Natural killer cell (primary cell): ENCODE data around the gene SH2D7. TPM values are rescaled to one million over a fixed set of nuclear protein-coding genes. Genes with fewer than 3 reads are reported as not detected.
"Not testable (repeated sequence)": the region's sequence is repeated elsewhere in the genome, so short reads cannot be mapped to it uniquely, and the experiment has no call there.

Experiments used
- ATAC-seq, 3 donors: fragments of 150-1000 bp in 2 of 3; fragments of 200-7000 bp in 1 of 3; cut with Tn5 transposase; 1 replicate in 1 of 3; 2 replicates in 2 of 3; pipeline ENCODE4 v1.10.0; 2021; ENCODE audit warnings: mild to moderate bottlenecking in 2 of 3, moderate library complexity in 2 of 3
- DNase-seq, 2 donors: peaks; one replicate each; pipeline versions ENCODE4 v3.0.0 to v3.0.0-alpha.2; 2013 to 2021; ENCODE audit warnings: mixed read lengths in 1 of 2
- H3K27ac ChIP-seq: one replicate; pipeline ENCODE4 v1.5.1; 2013; ENCODE audit warnings: mild to moderate bottlenecking, low read length
- H3K27me3 ChIP-seq: one replicate; pipeline ENCODE4 v1.6.1; 2013; ENCODE audit warnings: low read length; ENCODE audit not compliant: control insufficient read depth, insufficient read depth
- H3K36me3 ChIP-seq: one replicate; pipeline ENCODE4 v1.6.1; 2013; ENCODE audit warnings: low read length; ENCODE audit not compliant: control insufficient read depth, insufficient read depth
- H3K4me1 ChIP-seq: one replicate; pipeline ENCODE4 v1.6.1; 2013; ENCODE audit warnings: low read length; ENCODE audit not compliant: control insufficient read depth, insufficient read depth
- H3K4me3 ChIP-seq: one replicate; pipeline ENCODE4 v1.5.1; 2013; ENCODE audit warnings: low read length
- H3K9me3 ChIP-seq: one replicate; pipeline ENCODE4 v1.6.1; 2013; ENCODE audit warnings: low read length; ENCODE audit not compliant: control insufficient read depth, insufficient read depth
- H3K27ac Mint-ChIP-seq, 2 donors: one replicate each; pipeline ENCODE4 v1.8.0; 2022; ENCODE audit warnings: mild to moderate bottlenecking in 2 of 2, mixed read lengths in 2 of 2, moderate library complexity in 1 of 2
- H3K27me3 Mint-ChIP-seq, 2 donors: one replicate each; pipeline ENCODE4 v1.8.0; 2022; ENCODE audit warnings: low read depth in 2 of 2, mixed read lengths in 2 of 2
- H3K36me3 Mint-ChIP-seq: one replicate; pipeline ENCODE4 v1.8.0; 2022; ENCODE audit warnings: mixed read lengths
- H3K4me1 Mint-ChIP-seq, 2 donors: one replicate each; pipeline ENCODE4 v1.8.0; 2022; ENCODE audit warnings: mixed read lengths in 2 of 2
- H3K4me3 Mint-ChIP-seq: one replicate; pipeline ENCODE4 v1.8.0; 2022; ENCODE audit warnings: mild to moderate bottlenecking, moderate library complexity, mixed read lengths
- H3K9me3 Mint-ChIP-seq, 2 donors: one replicate each; pipeline ENCODE4 v1.8.0; 2022; ENCODE audit warnings: mixed read lengths in 2 of 2
- CTCF ChIP-seq: fragments of 200-600 bp; IDR thresholded peaks from one replicate; pipeline ENCODE4 v1.8.0; 2022; ENCODE audit warnings: antibody characterized with exemption
- WGBS: methylation state at CpG from one replicate; pipeline ENCODE4 v1.1.7; 2013; ENCODE audit warnings: missing lambda C conversion rate; ENCODE audit not compliant: insufficient coverage; 5-methylcytosine and 5-hydroxymethylcytosine counted together
- intact Hi-C: fragments of 100-400 bp; cut with micrococcal nuclease; formaldehyde crosslinking; loops from one replicate; pipeline ENCODE4 v1.14.2; 2022
- total RNA-seq, 4 donors: library from RNA; stranded (reverse); fragments of 120-200 nt in 1 of 4; gene quantifications; one replicate each; pipeline versions ENCODE4 v1.2.3 to v1.2.4, GENCODE V29; 2013 to 2022

Gene SH2D7
- total RNA-seq, 3 donors from 2014 or later (not counting 1 experiment from before 2014, with no cell fraction given): not detected

GRCh38 chr15:78149068-78149804 lies 56.9 kb downstream of the SH2D7 start, which contains the start of gene IDH3A:
Gene IDH3A, plus strand, starts transcription at chr15:78149362. Its CDS starts 42 bp downstream, at chr15:78149404.
- intact Hi-C loops: loop anchor here (5.0 kb wide), 1 partner anchor 148 kb away; the partner anchor contains the start of gene SKIC8
- under 1% methylated on average over 79 of the region's 79 CpGs for WGBS
- H3K9me3 ChIP-seq: no peaks in the 10 kb centered on the region
- ATAC-seq (peak; percentile 98 to 100 (median 98)), DNase-seq (peak; percentile 99)
- no peaks in the 10 kb centered on the region for H3K36me3 ChIP-seq
- peak within 1 kb of the TSS; percentile 94 for H3K4me3 Mint-ChIP-seq
- H3K36me3 Mint-ChIP-seq: no peaks in the 10 kb centered on the region
- peaks cover 17% of the 10 kb centered on the region for H3K4me1 ChIP-seq
- no peaks in the 10 kb centered on the region for H3K9me3 Mint-ChIP-seq
- peak within 1 kb of the TSS; percentile 66 for H3K4me3 ChIP-seq
- TF ChIP-seq CTCF: no peak
- peak within 1 kb of the TSS; percentile 91 for H3K27ac Mint-ChIP-seq
- no peaks in the 10 kb centered on the region for H3K27me3 Mint-ChIP-seq
- H3K4me1 Mint-ChIP-seq: peaks cover 22 to 33% of the 10 kb centered on the region in 2 donors
- H3K27ac ChIP-seq: peak within 1 kb of the TSS; percentile 49
- H3K27me3 ChIP-seq: no peaks in the 10 kb centered on the region

- Mint-ChIP-seq H3K27me3 (no peaks in the 10 kb centered on the region), H3K9me3 (no peaks in the 10 kb centered on the region), H3K36me3 (no peaks in the 10 kb centered on the region), H3K4me1 (peaks cover 22 to 33% of the 10 kb centered on the region in 2 donors), H3K27ac (peak overlapping the region; percentile 67 to 91), H3K4me3 (peak overlapping the region; percentile 90)
- Histone ChIP-seq H3K27ac (peak overlapping the region; percentile 34), H3K9me3 (no peaks in the 10 kb centered on the region), H3K36me3 (no peaks in the 10 kb centered on the region), H3K27me3 (no peaks in the 10 kb centered on the region), H3K4me3 (peak overlapping the region; percentile 47), H3K4me1 (peaks cover 17% of the 10 kb centered on the region)
- intact Hi-C loops: loop anchor here (5.0 kb wide), 1 partner anchor 147 kb away; the partner anchor contains the start of gene SKIC8
- 19% methylated on average over 20 of the region's 20 CpGs for WGBS
- ATAC-seq (no peak), DNase-seq (peak in 1 of 2 donors; percentile 23)
- TF ChIP-seq CTCF: no peak
Observed at GRCh38 chr15:78149805-78150751, 57.7 kb downstream of the SH2D7 start.

- H3K36me3 ChIP-seq, H3K27ac Mint-ChIP-seq, H3K9me3 Mint-ChIP-seq, H3K36me3 Mint-ChIP-seq, H3K27me3 Mint-ChIP-seq, intact Hi-C loops, H3K4me3 ChIP-seq, H3K27ac ChIP-seq, H3K9me3 ChIP-seq, DNase-seq, ATAC-seq, H3K27me3 ChIP-seq: not testable (repeated sequence)
- Mint-ChIP-seq H3K4me1 (peaks cover 22 to 33% of the 10 kb centered on the region in 2 donors), H3K4me3 (peak overlapping the region; percentile 90)
- WGBS: 93% methylated on average over 8 of the region's 8 CpGs
- H3K4me1 ChIP-seq: peaks cover 17% of the 10 kb centered on the region
Observed at GRCh38 chr15:78151075-78151474, 58.7 kb downstream of the SH2D7 start.

Other genes starting within 250 kb of the SH2D7 start
- 10 to 100 TPM; 54.0 to 83.5 (median 56.7) TPM for gene TBC1D2B, start 14.8 kb upstream of the SH2D7 start, total RNA-seq
- 1 to 10 TPM in 1 of 3 donors, under 1 TPM in 2; 0.25 to 1.5 (median 0.99) TPM for gene CIB2, start 38.9 kb downstream of the SH2D7 start, total RNA-seq
- gene IDH3A, start 56.8 kb downstream of the SH2D7 start, total RNA-seq: 10 to 100 TPM; 43.5 to 55.1 (median 53.3) TPM
- under 1 TPM in 1 of 3 donors, not detected in 2; 0.07 TPM for gene ACSBG1, start 142.0 kb downstream of the SH2D7 start, total RNA-seq
- 10 to 100 TPM; 23.2 to 28.8 (median 26.3) TPM for gene DNAJA4, start 172.0 kb downstream of the SH2D7 start, total RNA-seq
- 10 to 100 TPM; 20.7 to 24.9 (median 21.4) TPM for gene SKIC8, start 207.0 kb downstream of the SH2D7 start, total RNA-seq
- not detected for gene CRABP1, start 247.8 kb downstream of the SH2D7 start, total RNA-seq